ENCODE results near the gene NADK2. TPM values are rescaled to one million over a fixed set of nuclear protein-coding genes. Genes with fewer than 3 reads are reported as not detected.

NADK2 gene
- total and polyA plus RNA-seq, 5 donors, result 12.8 to 34.9 (median 32.3) TPM

- intact Hi-C loops (cut with DNase I), result loop anchor here in 2 of 4 donors (10.0 kb wide), 1 partner anchor 127 kb away; the partner anchor contains the start of gene RANBP3L (in 2 of the 2)
- H3K4me1 ChIP-seq (ENCODE audit: control insufficient read depth, insufficient read depth, low read length), result no peaks in the 10 kb centered on the region
- H3K4me3 ChIP-seq (ENCODE audit: low read length), result no peak overlapping the region
- H3K27me3 ChIP-seq (ENCODE audit: control insufficient read depth, insufficient read depth), result no peaks in the 10 kb centered on the region
- no peaks in the 10 kb centered on the region for H3K9me3 ChIP-seq (ENCODE audit: control insufficient read depth, low read length)
- ATAC-seq, result peak; percentile 55 to 56
- 62% methylated on average over 2 of the region's 2 CpGs for WGBS
- no peak for DNase-seq
- no peak overlapping the region for H3K27ac ChIP-seq (ENCODE audit: low read length)
Measured at GRCh38 chr5:36177715-36178523, 63.8 kb downstream of the NADK2 start.

- Histone ChIP-seq H3K27ac (ENCODE audit: low read length) (no peak overlapping the region), H3K4me3 (ENCODE audit: low read length) (no peak overlapping the region), H3K9me3 (ENCODE audit: control insufficient read depth, low read length) (no peaks in the 10 kb centered on the region), H3K27me3 (ENCODE audit: control insufficient read depth, insufficient read depth) (no peaks in the 10 kb centered on the region), H3K4me1 (ENCODE audit: control insufficient read depth, insufficient read depth, low read length) (no peaks in the 10 kb centered on the region)
- no peak for DNase-seq
- WGBS, result 75% methylated on average over 2 of the region's 2 CpGs
- no peak for ATAC-seq
- intact Hi-C loops (cut with DNase I), result loop anchor here in 2 of 4 donors (10.0 kb wide), 1 partner anchor 128 kb away; the partner anchor contains the start of gene RANBP3L (in 2 of the 2)
Measured at GRCh38 chr5:36177154-36177553, 64.6 kb downstream of the NADK2 start.

GRCh38 chr5:36175043-36175442, 66.7 kb downstream of the NADK2 start:
- WGBS, result 75% methylated on average over 5 of the region's 5 CpGs
- no peaks in the 10 kb centered on the region for H3K27me3 ChIP-seq (ENCODE audit: control insufficient read depth, insufficient read depth)
- no peak overlapping the region for H3K27ac ChIP-seq (ENCODE audit: low read length)
- H3K9me3 ChIP-seq (ENCODE audit: control insufficient read depth, low read length), result no peaks in the 10 kb centered on the region
- intact Hi-C loops (cut with DNase I), result loop anchor here in 2 of 4 donors (10.0 kb wide), 1 partner anchor 130 kb away; the partner anchor contains the start of gene RANBP3L (in 2 of the 2)
- DNase-seq (no peak), ATAC-seq (no peak)
- H3K4me3 ChIP-seq (ENCODE audit: low read length), result no peak overlapping the region
- H3K4me1 ChIP-seq (ENCODE audit: control insufficient read depth, insufficient read depth, low read length), result no peaks in the 10 kb centered on the region

- ATAC-seq (no peak), DNase-seq (no peak)
- WGBS, result 62% methylated on average over 3 of the region's 3 CpGs
- intact Hi-C loops (cut with DNase I), result loop anchor here in 2 of 4 donors (10.0 kb wide), 1 partner anchor 131 kb away; the partner anchor contains the start of gene RANBP3L (in 2 of the 2)
- no peak overlapping the region for H3K27ac ChIP-seq (ENCODE audit: low read length)
- no peaks in the 10 kb centered on the region for H3K4me1 ChIP-seq (ENCODE audit: control insufficient read depth, insufficient read depth, low read length)
- H3K27me3 ChIP-seq (ENCODE audit: control insufficient read depth, insufficient read depth), result no peaks in the 10 kb centered on the region
- H3K4me3 ChIP-seq (ENCODE audit: low read length), result no peak overlapping the region
- no peaks in the 10 kb centered on the region for H3K9me3 ChIP-seq (ENCODE audit: control insufficient read depth, low read length)
Measured at GRCh38 chr5:36174119-36174518, 67.6 kb downstream of the NADK2 start.

- DNase-seq (no peak), ATAC-seq (no peak)
- no peaks in the 10 kb centered on the region for H3K9me3 ChIP-seq (ENCODE audit: control insufficient read depth, low read length)
- 74% methylated on average over 2 of the region's 2 CpGs for WGBS
- no peak overlapping the region for H3K27ac ChIP-seq (ENCODE audit: low read length)
- H3K27me3 ChIP-seq (ENCODE audit: control insufficient read depth, insufficient read depth), result no peaks in the 10 kb centered on the region
- H3K4me3 ChIP-seq (ENCODE audit: low read length), result no peak overlapping the region
- H3K4me1 ChIP-seq (ENCODE audit: control insufficient read depth, insufficient read depth, low read length), result no peaks in the 10 kb centered on the region
- intact Hi-C loops (cut with DNase I), result loop anchor here in 2 of 4 donors (10.0 kb wide), 1 partner anchor 131 kb away; the partner anchor contains the start of gene RANBP3L (in 2 of the 2)
Measured at GRCh38 chr5:36173426-36173825, 68.3 kb downstream of the NADK2 start.

GRCh38 chr5:36172599-36172998, 69.1 kb downstream of the NADK2 start:
- Histone ChIP-seq H3K27me3 (ENCODE audit: control insufficient read depth, insufficient read depth) (no peaks in the 10 kb centered on the region), H3K27ac (ENCODE audit: low read length) (no peak overlapping the region), H3K4me3 (ENCODE audit: low read length) (no peak overlapping the region), H3K4me1 (ENCODE audit: control insufficient read depth, insufficient read depth, low read length) (no peaks in the 10 kb centered on the region), H3K9me3 (ENCODE audit: control insufficient read depth, low read length) (no peaks in the 10 kb centered on the region)
- no peak for ATAC-seq
- intact Hi-C loops (cut with DNase I), result loop anchor here in 2 of 4 donors (10.0 kb wide), 1 partner anchor 132 kb away; the partner anchor contains the start of gene RANBP3L (in 2 of the 2)
- 83% methylated on average over 1 of the region's 1 CpG for WGBS
- DNase-seq, result no peak

GRCh38 chr5:36170832-36171424, 70.8 kb downstream of the NADK2 start:
- Histone ChIP-seq H3K9me3 (ENCODE audit: control insufficient read depth, low read length) (no peaks in the 10 kb centered on the region), H3K4me1 (ENCODE audit: control insufficient read depth, insufficient read depth, low read length) (no peaks in the 10 kb centered on the region), H3K27me3 (ENCODE audit: control insufficient read depth, insufficient read depth) (no peaks in the 10 kb centered on the region), H3K27ac (ENCODE audit: low read length) (no peak overlapping the region), H3K4me3 (ENCODE audit: low read length) (no peak overlapping the region)
- intact Hi-C loops (cut with DNase I), result loop anchor here in 2 of 4 donors (10.0 kb wide), 1 partner anchor 134 kb away; the partner anchor contains the start of gene RANBP3L (in 2 of the 2)
- 82% methylated on average over 5 of the region's 5 CpGs for WGBS
- no peak for DNase-seq
- ATAC-seq, result no peak

- Histone ChIP-seq H3K27ac (ENCODE audit: low read length) (no peak overlapping the region), H3K4me1 (ENCODE audit: control insufficient read depth, insufficient read depth, low read length) (no peaks in the 10 kb centered on the region), H3K4me3 (ENCODE audit: low read length) (no peak overlapping the region), H3K9me3 (ENCODE audit: control insufficient read depth, low read length) (no peaks in the 10 kb centered on the region), H3K27me3 (ENCODE audit: control insufficient read depth, insufficient read depth) (no peaks in the 10 kb centered on the region)
- ATAC-seq (no peak), DNase-seq (no peak)
- 87% methylated on average over 4 of the region's 4 CpGs for WGBS
- intact Hi-C loops (cut with DNase I), result no loop called here
Measured at GRCh38 chr5:36168737-36169136, 73.0 kb downstream of the NADK2 start.

GRCh38 chr5:36164461-36164860, 77.3 kb downstream of the NADK2 start:
- intact Hi-C loops (cut with DNase I), result no loop called here
- H3K9me3 ChIP-seq (ENCODE audit: control insufficient read depth, low read length), result no peaks in the 10 kb centered on the region
- no peak for ATAC-seq

GRCh38 chr5:36162810-36163486, 78.8 kb downstream of the NADK2 start:
- no peak overlapping the region for H3K4me3 ChIP-seq (ENCODE audit: low read length)
- no peaks in the 10 kb centered on the region for H3K4me1 ChIP-seq (ENCODE audit: control insufficient read depth, insufficient read depth, low read length)
- ATAC-seq, result no peak
- no peaks in the 10 kb centered on the region for H3K9me3 ChIP-seq (ENCODE audit: control insufficient read depth, low read length)
- no peaks in the 10 kb centered on the region for H3K27me3 ChIP-seq (ENCODE audit: control insufficient read depth, insufficient read depth)
- DNase-seq, result no peak
- intact Hi-C loops (cut with DNase I), result no loop called here
- H3K27ac ChIP-seq (ENCODE audit: low read length), result no peak overlapping the region
- WGBS, result 84% methylated on average over 9 of the region's 9 CpGs

More at GRCh38 chr5:36164461-36164860, 77.3 kb downstream of the NADK2 start:
- 89% methylated on average over 4 of the region's 4 CpGs for WGBS
- no peak for DNase-seq
- H3K27me3 ChIP-seq (ENCODE audit: control insufficient read depth, insufficient read depth), result no peaks in the 10 kb centered on the region
- H3K4me1 ChIP-seq (ENCODE audit: control insufficient read depth, insufficient read depth, low read length), result no peaks in the 10 kb centered on the region
- no peak overlapping the region for H3K4me3 ChIP-seq (ENCODE audit: low read length)
- no peak overlapping the region for H3K27ac ChIP-seq (ENCODE audit: low read length)

Data from right cardiac atrium (tissue), 5 donors.